GM21515 (cell line): ENCODE results near the gene OLIG2.

ENCODE experiments used
- ATAC-seq: cut with Tn5 transposase; IDR thresholded peaks from one replicate; pipeline ENCODE4 v1.9.1; 2021; ENCODE audit not compliant: unreplicated experiment

The OLIG2 gene

DNA sequence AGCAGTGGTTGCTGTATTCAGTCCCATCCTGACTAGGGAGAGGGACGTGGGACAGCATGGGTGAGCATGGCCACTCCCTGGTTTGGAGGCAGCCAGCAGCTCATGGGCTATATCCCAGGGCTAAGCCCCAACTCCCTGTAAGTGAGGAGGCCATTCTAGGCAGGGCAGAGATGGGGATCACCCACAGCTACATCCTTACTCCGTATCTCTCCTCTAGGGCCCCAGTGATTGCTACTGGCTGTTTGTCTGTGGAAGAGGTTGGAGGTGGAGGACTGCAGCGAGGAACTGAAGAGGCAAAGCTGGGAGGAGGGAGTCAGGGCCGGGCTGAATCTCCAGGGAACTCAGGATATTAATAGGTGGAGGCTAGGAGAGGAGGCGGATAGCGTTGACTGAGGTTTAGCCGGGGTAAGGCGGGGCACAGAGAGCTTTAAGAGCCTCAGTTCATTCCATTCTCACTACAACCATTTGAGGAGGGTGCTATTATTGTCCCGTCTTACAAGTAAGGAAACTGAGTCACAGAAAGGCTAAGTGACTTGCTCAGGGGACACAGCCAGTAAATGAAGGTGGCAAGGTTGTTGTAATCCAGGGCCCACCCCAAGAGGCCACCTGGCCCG is 6.8 kb downstream of the OLIG2 start:
- no peak for ATAC-seq

DNA sequence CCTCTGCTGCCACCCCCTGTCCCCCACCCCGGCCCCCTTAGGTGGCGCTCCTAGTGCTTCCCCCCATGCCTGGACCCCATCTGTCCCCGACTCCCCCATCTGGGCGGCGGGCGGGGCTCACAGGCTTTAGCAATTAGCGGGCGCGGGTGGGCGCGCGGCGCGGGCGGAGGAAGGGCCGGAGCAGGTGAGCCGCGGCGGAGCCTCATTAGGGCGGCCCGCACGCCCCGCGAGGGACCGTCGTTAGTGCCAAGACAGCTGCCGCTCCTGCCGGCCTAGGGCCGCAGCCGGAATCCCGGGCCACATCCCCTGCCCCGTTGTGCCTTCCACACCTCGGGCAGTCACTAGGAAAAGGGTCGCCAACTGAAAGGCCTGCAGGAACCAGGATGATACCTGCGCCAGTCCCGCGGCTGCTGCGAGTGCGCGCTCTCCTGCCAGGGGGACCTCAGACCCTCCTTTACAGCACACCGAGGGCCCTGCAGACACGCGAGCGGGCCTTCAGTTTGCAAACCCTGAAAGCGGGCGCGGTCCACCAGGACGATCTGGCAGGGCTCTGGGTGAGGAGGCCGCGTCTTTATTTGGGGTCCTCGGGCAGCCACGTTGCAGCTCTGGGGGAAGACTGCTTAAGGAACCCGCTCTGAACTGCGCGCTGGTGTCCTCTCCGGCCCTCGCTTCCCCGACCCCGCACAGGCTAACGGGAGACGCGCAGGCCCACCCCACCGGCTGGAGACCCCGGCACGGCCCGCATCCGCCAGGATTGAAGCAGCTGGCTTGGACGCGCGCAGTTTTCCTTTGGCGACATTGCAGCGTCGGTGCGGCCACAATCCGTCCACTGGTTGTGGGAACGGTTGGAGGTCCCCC is 7.6 kb downstream of the OLIG2 start:
- ATAC-seq = no peak

DNA sequence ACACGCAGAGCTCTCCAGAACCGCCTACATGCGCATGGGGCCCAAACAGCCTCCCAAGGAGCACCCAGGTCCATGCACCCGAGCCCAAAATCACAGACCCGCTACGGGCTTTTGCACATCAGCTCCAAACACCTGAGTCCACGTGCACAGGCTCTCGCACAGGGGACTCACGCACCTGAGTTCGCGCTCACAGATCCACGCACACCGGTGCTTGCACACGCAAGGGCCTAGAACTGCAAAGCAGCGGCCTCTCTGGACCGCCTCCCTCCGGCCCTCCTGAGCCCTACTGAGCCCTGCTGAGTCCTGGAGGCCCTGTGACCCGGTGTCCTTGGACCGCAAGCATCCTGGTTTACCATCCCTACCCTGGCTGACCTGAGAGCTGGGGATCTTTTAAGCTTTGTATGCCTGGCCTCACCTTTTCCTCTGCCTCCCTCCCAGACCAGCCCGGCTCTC is 8.3 kb downstream of the OLIG2 start:
- no peak for ATAC-seq

DNA sequence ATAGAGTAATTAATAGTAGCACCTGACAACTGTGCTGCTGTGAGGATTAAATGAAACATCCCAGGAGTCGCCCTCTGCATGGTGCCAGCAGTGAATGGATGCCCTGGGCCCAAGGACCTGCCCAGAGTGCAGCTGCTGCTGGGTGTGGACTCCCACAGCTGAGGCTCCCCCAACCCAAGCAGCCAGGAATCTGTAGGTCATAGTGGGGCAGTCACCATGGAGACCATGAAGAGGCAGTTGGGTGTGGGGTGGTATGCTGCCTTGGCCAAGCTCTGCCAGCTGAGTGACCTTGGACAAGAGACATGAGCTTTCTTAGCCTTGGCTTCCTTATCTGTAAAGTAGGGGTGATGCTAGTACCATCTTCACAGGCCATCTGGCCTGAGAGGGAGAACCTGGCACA is 9.4 kb downstream of the OLIG2 start:
- no peak for ATAC-seq

DNA sequence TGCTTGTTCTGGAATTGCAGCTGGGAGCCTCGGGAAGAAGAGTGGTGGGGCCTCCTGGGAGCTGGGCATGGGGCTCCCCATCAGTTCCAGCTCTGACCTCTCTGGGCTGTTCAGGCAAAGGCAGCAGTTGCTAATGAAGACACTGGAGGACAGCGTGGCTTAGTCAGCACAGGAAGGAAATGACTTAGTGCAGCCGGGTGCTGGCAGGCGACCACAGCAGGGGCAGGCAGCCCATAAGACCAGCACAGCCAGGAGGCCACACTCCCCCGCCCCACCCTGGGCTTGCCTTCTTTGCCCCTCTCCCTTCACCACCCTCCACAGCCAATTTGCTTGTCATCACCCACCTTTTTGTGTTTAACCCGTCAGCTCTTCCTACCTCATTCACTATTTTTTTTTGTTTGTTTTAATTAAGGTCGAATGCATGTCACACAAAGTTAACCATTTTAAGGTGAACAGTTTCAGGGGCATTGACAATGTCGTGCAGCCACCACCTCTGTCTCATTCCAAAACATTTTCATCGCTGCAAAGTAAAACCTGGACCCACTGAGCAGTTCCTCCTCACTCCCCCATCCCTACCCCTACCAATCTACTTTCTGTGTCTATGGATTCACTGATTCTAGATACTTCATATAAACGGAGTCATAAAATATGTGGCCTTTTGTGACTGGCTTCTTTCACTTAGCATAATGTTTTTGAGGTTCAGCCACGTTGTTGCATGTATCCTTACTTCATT is 10.9 kb downstream of the OLIG2 start:
- no peak for ATAC-seq

DNA sequence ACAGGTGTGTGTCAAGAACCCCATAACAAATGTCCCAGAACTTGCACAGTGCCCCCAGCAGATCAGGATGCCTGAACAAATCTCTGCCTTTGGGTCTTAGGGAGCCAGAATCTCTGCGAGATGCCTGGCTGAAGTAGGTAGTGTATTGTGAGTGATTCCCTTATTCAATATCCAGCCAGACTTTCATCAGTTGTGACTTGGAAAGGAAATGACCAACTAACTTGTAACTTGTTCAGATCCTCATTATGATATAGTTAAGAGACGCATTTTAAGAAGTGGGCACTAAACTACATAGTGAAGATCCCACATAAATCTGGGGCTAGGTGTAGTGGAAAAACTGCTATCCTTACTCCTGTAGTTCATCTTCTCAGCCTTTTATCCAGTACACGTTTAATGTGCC is 11.8 kb downstream of the OLIG2 start:
- ATAC-seq = no peak

DNA sequence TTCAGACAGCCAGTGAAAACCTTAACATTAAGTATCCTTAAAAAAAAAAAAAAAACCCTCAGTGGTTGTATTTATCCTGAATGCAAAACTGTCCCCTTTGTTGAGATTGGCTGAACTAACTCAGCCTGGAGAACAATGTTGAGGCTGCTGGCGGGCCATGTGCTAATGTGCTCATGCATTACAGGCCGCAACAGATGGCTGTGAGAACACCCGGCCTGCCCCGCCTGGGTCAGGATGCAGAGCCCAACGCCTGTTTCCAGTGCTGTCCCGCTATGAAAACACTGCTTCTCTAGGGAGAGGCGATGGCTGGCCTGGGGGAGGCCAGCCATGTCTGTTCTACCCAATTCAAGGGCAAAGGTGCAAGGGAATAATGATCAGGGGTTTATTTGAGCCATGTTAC is 13.8 kb downstream of the OLIG2 start:
- no peak for ATAC-seq

DNA sequence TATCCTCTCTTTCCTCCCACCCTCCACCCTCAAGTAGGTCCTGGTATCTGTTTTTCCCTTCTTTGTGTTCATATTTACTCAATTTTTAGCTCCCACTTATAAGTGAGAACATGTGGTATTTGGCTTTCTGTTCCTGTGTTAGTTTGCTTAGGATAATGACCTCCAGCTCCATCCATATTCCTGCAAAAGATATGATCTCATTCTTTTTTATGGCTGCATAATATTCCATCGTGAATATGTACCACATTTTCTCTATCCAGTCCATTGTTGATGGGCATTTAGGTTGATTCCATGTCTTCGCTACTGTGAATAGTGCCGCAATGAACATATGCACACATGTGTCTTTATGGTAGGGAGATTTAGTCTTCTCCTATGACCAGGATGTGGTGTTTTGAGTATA is 14.5 kb downstream of the OLIG2 start:
- no peak for ATAC-seq

DNA sequence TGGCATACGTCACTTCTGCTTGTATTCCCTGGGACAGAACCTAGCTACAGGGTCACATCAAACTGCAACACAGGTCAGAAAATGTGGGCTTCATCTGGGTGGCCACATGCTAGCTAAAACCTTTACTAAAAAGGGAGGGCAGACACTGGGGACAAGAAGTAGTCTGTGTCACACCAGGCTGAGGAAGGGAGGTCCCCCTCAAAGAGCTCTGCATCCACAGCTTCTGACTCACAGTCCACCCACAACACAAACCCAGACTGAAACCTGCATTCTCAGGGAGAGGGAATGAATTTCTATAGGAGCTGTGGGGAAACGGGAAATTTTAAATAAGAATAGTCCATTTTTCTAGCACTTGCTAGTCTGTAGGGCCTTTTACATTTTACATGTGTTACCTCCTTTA is 16.2 kb downstream of the OLIG2 start:
- ATAC-seq = no peak

DNA sequence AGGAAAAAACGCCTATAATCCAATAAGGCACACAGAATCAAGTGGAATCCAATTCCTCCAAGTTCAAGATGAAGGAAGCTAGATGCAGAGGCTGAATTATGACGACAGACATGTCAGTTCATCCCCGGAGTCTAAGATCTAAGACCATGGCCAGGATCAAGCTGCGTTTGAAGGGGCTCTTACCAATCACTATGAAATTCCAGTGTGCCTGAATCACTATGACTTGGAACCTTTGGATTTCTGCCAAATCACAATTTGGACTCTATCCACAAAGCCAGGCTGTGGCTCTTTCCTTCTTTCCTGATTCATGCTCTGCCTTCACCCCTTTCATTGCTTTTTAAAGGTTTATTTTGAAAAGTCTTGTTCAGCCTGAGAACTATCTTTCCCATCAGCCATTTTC is 17.1 kb downstream of the OLIG2 start:
- no peak for ATAC-seq

DNA sequence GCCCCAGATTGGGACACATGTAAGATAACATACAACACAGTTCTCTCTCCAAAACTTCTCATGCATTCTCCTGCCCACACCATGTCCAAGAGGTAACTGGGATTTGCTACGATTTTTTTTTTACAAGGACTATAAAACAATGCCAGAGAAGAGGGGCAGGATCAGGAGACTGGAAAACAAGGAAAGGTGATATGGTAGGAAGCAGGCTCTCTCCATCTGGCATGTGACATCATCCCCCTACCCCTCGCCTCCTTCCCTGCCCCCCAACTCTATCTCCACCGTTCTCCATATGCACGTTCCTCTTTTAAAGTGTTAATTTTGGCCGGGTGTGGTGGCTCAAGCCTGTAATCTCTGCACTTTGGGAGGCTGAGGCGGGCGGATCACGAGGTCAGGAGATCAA is 20.7 kb downstream of the OLIG2 start:
- ATAC-seq = no peak

DNA sequence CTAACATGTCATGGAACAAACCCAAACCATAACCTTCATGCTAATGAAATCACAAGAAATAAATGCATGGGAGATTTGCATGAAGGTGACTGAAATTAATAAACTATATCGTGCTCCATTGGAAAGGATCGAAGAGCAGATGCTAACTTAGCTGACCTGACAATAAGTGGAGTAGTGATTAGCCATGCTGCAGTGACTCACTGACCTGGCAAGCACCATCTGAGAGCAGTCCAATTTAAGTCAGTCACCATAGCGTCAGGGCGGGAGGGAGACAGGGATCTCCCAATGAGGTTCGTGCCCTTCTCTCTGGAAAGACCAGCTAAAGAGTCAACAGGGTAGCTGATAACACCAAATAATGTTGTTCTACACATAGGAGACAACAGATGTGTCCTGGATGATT is 21.5 kb downstream of the OLIG2 start:
- ATAC-seq = no peak

DNA sequence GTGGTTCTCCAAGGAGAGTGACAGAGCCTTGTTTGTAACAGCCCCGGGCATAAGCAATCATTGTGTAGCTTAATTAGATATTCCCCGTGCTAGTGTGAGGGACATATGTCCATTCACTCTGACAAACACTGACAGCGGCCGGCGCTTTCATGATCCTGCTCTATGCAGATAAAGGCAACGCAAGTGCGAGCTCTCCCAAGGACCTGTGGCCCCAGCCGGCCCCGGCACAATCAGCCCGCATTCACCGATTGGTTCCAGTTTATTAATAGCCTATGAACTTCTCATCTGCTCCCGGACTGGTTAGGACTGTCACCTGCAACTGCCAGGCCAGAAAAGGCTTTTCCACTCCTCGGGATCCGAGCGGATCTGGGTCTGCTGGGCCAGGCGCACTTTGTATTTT is 26.2 kb downstream of the OLIG2 start:
- no peak for ATAC-seq

DNA sequence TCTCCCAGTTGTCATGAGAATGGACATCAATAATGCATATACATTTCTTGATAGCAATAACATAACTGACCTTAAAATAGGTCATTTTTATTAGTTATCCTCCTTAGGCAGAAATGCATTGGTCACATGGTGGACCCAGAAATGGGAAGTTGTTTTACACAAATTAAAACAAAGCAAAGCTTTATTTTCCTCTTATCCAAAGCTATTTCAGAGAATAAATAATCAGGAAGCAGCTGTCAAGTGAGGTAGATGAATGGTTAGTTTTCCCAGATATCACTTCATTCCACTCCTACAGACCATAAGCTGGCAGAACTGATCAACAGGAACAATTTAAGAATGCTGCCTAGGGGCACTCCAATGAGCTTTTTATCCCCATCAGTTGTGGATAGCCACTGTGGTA is 28.2 kb downstream of the OLIG2 start:
- ATAC-seq = no peak

DNA sequence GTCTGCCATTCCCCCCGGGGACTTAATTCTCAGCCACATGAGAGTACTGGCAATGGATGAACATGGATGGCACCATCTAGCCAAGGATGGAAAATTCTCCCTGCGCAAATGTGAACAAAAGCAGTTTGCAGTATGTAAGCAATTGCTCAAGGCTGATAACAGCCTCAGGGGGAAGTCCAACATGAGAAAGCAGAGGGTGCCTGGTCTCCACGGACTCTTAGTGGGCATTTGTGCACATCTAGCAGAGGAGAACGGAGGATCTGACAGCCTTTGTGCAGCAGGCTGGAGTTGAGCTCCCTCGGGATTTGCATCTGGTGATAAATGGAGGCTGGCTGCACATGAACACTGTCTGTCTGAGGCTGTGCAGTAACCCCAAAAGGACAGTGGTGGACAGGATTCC is 30.3 kb downstream of the OLIG2 start:
- ATAC-seq = no peak

DNA sequence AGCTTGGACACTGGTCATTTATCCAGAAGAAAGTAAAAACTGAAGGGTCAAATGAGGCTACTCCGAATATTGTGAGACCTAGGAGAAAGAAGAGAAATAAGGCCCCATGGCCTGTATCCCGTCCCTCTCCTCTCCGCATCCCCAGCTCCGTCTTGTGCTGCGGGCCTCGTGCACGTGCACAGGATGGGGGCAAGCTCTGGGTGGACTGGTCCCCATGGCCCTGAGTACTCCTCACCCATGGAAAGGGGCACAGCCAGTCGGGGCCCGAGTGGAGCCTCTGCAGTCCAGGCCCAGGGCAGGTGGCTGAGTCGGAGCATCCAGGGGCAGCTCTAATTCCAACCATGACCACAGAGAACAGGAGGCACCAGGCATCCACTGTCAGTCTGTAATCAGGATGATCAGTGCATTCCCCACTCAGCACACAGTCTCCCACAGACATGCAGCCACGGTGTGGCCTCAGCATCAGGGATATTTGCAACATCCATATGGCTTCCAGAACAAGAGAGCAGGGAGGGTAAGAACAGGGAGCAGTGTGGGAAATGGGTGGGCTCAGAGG is 31.7 kb downstream of the OLIG2 start:
- ATAC-seq = no peak

DNA sequence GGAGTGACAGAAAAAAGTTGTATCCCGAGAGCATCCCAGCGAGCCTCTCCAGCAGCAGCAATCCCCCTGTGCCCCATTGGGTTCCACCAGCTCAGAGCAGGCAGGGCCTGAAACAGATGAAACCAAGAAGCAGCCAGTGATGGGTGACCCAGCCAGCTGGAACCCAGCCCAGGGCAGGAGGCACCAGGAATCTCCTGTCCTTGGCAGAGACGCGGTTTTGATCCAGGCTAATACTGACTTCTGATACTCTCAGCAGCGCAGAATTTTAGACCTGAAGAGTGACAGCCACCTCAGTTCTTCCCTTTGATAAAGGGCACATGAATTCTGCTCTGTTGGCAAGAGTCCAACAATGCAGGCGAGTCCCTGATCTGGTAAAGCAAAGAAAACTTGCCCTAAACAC is 32.8 kb downstream of the OLIG2 start:
- no peak for ATAC-seq

DNA sequence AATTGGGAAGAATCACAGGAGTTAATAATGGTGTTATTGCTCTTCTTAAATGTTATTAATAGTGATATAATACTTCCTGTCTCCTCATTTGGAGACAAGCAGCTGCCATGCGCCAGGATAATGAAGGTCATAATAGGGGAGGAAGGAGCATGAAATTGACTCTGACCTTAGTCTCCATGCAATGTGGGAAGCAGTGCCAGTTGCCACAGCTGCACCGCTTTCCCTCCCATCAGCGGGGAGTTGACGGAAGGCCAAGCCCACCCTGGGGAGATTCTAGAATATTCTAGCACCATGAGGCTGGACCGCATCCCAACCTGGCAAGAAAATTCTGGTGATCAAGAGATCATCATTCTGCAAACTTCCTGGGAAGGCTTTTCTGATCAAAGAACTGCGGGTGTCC is 33.2 kb downstream of the OLIG2 start:
- no peak for ATAC-seq

DNA sequence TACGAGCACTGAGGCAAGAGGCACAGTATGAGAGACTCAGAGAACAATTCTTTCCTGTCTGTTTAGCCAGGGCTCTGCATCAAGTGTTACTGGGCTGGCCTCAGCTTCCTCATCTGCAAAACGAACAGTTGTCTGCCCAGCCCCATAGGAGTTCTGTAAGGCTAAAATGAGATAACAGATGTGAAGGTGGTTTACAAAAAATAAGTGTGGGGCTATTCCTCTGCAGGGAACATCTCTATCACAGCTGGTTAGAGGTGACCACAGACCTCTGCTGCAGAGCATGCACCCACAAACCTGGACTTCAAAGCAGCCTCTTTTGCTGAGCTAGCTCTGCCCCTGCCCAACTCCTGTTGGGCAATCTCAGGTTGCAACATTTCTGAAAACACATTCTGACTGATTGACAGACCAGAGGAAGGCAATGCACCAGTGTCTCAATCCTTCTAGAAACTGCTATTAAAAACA is 33.7 kb downstream of the OLIG2 start:
- no peak for ATAC-seq

DNA sequence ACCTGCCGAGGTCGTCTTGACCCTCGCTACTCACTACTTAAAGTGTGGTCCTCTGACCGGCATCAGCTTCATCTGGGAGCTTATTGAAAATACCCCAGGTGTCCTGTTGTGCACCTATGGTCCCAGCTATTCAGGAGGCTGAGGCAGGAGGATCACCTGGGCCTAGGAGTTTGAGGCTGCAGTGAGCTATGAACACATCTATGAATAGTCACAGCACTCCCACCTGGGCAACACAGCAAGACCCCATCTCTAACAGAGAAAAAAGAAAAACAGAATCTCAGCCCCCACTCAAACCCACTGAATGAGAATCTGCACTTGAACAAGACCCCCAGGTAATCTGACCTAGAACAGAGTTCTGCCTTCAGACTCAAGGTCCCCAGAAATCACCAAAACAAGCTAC is 35.5 kb downstream of the OLIG2 start:
- ATAC-seq = no peak

DNA sequence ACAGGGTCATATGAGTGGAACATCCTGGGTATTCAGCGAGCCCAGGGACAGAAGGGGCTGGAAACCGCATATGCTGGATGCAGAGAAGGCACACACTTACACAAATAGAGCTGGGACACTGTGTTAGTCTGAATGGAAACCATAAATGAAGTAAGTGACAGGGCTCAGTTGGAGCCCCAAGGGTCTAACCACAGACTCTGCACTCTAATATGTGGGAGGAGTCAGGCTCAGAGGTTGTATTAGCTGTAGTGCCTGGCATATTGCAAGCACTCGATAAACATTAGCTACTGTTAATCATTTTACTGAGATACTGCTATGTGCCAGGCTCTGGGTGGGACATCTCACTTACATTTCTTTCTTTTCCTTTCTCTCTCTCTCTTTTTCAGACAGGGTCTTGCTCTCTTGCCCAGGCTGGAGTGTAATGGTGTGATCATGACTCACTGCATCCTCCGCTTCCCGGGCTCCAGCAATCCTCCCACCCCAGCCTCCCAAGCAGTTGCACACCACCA is 37.7 kb downstream of the OLIG2 start:
- ATAC-seq = no peak
